Measurements from ENCODE around the gene PLEKHM3. TPM values are rescaled to one million over a fixed set of nuclear protein-coding genes. Genes with fewer than 3 reads are reported as not detected.

The PLEKHM3 gene
- total RNA-seq, 2 donors from 2014 or later, result 8.2 to 10.7 TPM

Other genes with a start within 250 kb of the PLEKHM3 start
- not detected for gene CRYGD, start 99.0 kb upstream of the PLEKHM3 start, total RNA-seq
- gene CRYGC, start 104.3 kb upstream of the PLEKHM3 start, total RNA-seq, result not detected
- gene CRYGB, start 120.6 kb upstream of the PLEKHM3 start, total RNA-seq, result not detected
- gene CRYGA, start 138.1 kb upstream of the PLEKHM3 start, total RNA-seq, result not detected
- not detected for gene C2orf80, start 164.5 kb upstream of the PLEKHM3 start, total RNA-seq
- gene IDH1, start 229.5 kb upstream of the PLEKHM3 start, total RNA-seq, result 10 to 100 TPM; 36.5 to 79.9 TPM
- 10 to 100 TPM; 17.2 to 18.6 TPM for gene PIKFYVE, start 240.7 kb upstream of the PLEKHM3 start, total RNA-seq